HG02798 (cell line): ENCODE results near the gene ISYNA1.
"Not testable (repeated sequence)": the region's sequence is repeated elsewhere in the genome, so short reads cannot be mapped to it uniquely, and the experiment has no call there.

Experiments
- ATAC-seq: cut with Tn5 transposase; IDR thresholded peaks from one replicate; pipeline ENCODE4 v1.9.1; 2021; ENCODE audit warnings: mild to moderate bottlenecking; ENCODE audit not compliant: unreplicated experiment, poor library complexity

ISYNA1 gene

DNA sequence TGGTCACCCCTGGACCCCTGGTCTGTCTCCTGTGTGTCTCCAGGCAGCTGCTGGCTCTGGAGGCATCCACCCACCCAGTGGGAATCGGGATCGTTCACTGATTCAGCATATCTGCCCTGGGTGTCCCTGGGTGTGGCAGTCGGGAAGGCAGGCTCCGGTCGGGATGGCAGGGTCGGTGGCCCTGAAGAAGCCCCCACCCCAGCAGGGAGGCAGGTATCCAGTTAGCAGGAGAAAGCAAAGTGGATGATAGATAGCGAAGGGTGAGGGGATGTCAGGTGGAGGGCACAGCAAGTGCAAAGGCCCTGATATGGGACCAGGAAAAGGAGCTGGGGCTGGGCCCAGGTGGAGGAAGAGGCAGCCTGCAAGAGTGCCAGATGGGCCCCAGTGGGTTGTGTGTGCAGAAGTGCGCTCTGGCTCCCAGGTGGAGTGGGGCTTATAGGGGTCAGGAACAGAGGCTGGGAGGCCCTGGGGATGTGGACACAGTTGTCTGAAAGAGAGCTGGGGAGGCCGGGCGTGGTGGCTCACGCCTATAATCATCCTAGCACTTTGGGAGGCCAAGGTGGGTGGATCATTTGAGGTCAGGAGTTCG lies 16.5 kb downstream of the ISYNA1 start:
- no peak for ATAC-seq

DNA sequence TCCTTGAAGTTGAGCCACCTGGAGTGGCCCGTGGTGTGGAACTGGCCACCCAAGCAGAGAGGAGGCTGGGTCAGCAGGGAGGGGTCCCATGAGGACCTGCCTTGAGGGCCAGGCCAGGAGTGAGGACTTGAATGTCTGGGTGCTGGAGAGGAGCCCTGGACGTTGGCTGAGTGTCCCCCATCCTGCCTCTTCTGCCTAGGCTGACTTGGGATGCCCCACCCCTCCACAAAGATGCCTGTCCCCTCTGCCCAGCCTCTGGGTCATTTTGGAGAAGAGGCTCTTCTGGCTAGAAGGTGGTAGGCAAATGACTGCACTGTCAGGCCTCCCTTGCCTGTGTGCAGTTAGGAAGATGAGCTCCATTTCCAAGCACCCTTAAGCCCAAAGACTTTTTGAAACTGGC lies 17.0 kb downstream of the ISYNA1 start:
- ATAC-seq: no peak

DNA sequence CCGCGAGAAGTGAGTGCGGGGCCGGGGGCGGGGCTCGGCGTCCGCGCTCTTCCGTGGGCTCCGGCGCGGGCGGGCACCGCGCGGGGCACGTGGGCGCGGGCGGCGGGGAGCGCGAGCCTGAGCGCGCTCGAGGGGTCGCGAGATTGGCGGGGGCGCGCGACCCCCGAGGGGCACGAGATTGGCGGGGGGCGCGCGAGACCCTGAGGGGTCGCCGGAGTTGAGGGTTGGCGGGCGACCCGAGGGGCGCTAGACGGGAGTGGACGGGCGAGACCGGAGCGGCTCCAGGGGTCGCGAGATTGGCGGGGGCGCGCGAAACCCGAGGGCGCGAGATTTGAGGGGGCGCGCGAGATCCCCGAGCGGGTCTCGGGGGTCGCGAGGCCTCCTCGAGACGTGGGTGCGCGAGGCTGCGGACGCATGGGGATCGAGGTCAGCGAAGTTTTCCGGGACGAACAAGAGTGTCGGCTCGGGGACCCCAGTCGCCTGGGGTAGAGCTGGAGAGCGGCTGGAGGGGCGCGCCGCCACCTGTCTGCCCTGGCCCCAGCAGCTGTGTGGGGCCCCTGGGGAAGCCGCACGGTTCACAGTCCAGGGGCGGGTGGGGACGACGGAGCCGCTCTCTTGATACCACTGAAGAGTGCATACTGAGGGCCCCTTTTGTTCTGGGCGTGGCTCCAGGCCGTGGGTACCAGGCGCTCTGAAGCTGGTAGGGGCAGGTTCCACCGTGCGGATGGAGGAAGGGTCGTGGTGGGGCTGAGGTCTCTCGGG lies 18.1 kb downstream of the ISYNA1 start:
- ATAC-seq: no peak

DNA sequence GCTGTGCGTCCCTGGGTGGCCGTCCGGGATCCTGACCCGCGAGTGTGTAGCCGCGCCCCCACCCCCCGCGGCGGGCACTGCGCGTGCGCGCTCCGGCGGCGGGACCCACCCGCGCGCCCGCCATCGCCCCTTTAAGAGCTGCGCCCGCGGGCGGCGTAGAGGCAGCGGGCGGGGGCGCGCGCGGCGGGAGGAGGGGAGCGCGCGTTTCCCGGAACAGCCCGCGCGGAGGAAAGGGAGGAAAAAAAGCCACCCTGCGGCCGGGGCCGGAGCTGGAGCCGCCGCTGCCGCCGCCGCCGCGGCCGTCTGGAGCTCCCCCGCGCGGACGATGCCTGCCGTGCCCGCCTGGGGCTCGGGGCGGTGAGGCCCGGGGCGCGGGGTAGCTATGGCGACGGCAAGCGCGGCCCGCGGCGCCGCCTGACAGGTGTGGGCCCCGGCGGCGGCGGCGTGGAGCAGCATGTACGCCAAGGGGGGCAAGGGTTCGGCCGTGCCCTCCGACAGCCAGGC lies 18.7 kb downstream of the ISYNA1 start, which contains the start of gene SSBP4:
Gene SSBP4, plus strand, starts transcription at position 204 of the 504 bp plus-strand sequence. Its CDS starts 251 bp downstream, at position 455.
- ATAC-seq: peak; percentile 63

DNA sequence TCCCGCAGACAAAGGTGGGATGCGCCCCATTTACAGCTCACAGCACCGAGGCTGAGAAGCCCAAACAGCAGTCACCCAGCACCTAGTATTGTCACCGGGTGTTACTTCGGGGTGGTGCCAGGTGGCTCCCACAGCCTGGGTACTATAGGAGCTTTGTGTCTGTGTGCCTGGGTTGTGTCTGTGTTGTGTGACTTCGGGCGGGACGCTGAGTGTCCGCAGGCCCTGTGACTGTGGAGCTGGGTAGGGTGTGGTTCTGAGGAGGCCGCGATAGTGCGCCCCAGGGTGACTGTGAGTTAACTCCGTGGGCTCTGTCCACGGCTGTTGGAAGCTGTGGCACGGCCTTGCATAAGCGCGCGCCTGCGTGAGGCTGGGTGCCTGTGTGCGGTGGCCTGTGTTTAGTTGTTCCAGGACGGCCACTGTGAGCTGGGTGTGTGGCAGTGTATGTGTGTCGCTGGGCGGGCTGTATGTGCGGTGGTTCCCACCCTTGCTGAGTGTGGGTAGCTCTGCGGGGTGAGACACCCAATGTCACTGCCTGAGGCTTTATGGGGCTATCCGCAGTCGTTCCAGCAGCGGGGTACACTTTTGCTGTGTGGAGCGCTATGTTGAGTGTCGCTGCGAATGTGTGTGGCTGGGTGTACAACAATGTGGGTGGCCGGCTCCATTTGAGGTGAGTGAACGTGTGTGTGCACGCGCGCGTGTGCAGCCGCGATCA lies 19.3 kb downstream of the ISYNA1 start:
- ATAC-seq: no peak

- no peak for ATAC-seq
Measured at GRCh38 chr19:18418029-18418482, 19.9 kb downstream of the ISYNA1 start.

- ATAC-seq: no peak
Measured at GRCh38 chr19:18417250-18418028, 20.5 kb downstream of the ISYNA1 start.

DNA sequence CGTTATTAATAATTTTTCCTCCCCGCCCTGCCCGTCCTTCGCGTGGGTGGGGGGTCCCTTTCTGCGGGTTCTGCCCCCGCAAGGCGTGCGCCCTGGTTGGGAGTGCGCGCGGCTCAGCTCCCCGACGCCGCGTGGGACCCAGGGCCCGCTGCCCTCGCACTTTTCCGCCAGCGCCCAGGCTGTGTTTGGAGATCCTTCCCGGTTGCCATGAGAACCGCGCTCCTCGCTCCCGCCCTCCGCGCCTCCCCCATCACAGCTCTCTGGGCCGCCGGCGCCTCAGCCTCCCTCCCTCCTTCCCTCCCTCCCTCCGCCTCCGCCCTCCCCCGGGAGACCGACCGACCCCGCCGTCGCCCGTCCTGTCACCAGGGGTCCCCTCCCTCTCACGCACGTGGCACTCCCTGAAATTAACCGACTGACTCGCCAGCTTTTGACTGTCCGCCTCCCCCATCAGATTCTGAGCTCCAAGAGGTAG lies 21.1 kb downstream of the ISYNA1 start:
- no peak for ATAC-seq

DNA sequence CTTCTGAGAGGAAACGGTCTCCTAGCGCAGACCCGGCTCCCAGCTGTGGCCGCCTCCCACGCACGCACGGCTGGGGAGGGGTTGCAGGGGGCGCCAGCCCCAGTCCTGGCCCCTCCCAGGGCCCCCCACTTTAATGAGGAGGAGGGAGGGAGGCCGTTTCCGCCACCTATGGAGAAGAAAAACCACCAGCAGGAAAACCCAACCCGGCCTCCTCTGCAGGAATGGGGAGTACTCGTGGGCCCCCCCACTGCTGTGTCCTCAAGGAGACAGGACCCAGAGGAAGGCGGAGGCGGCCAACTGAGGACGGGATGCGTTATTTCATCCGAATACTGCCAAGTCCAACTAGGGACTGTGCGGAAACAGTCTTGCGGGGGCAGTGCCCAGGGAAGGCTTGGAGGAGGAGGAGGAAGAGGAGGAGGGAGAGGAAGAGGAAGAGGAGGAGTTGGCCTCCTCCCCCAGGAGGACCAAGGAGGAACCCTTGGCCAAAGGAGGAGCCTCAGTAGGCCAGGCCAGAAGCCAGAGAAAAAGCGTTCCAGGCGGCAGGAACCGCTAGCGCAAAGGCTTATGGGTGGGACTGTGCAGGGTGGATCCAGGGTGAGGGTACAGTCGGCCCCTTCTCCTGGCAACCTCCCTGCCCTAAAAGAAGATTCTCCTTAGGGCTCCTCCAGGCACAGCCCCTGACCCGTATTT lies 22.6 kb downstream of the ISYNA1 start:
- ATAC-seq: no peak

GRCh38 chr19:18414504-18415177 lies 23.3 kb downstream of the ISYNA1 start:
- ATAC-seq: no peak

DNA sequence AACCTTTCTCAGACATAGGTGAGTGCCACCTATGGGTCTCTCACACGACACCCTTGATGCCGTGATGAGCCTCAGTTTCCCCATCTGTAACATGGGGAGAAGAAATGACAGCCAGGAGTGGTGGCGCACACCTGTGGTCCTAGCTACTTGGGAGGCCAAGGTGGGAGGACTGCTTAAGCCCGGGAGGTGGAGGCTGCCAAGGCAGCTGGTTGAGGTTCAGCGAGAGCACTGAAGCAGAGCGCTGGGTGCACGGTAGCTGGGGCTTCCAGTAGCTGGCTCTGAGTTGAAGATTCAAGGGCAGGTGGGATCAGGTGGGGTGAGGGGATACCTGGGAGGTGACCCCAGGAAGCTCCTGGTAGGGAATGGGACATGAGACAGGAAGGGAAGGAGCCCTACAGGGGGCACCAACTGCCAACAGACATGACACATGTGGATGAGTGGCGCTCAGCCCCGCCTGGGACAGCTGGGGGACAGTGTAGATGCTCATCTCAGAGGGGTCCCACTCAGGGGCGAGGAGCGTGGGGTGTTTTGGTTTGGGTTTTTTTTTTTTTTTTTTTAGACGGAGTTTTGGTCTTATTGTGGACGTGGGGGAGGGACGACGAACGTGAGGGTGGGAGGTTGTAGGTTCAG lies 25.2 kb downstream of the ISYNA1 start:
- ATAC-seq: no peak

GRCh38 chr19:18408053-18408476 lies 29.9 kb downstream of the ISYNA1 start:
- ATAC-seq: no peak

- no peak for ATAC-seq
Measured at GRCh38 chr19:18406749-18407148, 31.2 kb downstream of the ISYNA1 start.

GRCh38 chr19:18405754-18406153 lies 32.2 kb downstream of the ISYNA1 start:
- ATAC-seq: not testable (repeated sequence)

- not testable (repeated sequence) for ATAC-seq
Measured at GRCh38 chr19:18402455-18403248, 35.3 kb downstream of the ISYNA1 start.

- no peak for ATAC-seq
Measured at GRCh38 chr19:18401580-18402112, 36.3 kb downstream of the ISYNA1 start.

GRCh38 chr19:18399008-18399407 lies 38.9 kb downstream of the ISYNA1 start:
- no peak for ATAC-seq
